Skeletal muscle satellite cell (primary cell): ENCODE data around the gene LSM14A.
"Not testable (repeated sequence)": the region's sequence is repeated elsewhere in the genome, so short reads cannot be mapped to it uniquely, and the experiment has no call there.

ENCODE experiments used
- H3K27me3 ChIP-seq: 2 replicates; pipeline ENCODE4 v1.7.0; 2013; ENCODE audit warnings: low read length; ENCODE audit not compliant: control insufficient read depth, insufficient read depth
- H3K36me3 ChIP-seq: 2 replicates; pipeline ENCODE4 v1.7.0; 2013; ENCODE audit warnings: mild to moderate bottlenecking, control low read depth, low read length; ENCODE audit not compliant: insufficient read depth
- H3K4me1 ChIP-seq: 2 replicates; pipeline ENCODE4 v1.7.0; 2013; ENCODE audit warnings: low read length; ENCODE audit not compliant: control insufficient read depth, insufficient read depth
- H3K4me2 ChIP-seq: 2 replicates; pipeline ENCODE4 v1.7.0; 2013; ENCODE audit warnings: mild to moderate bottlenecking, low read length
- H3K4me3 ChIP-seq: 2 replicates; pipeline ENCODE4 v1.7.0; 2013; ENCODE audit warnings: low read length
- H3K9ac ChIP-seq: 2 replicates; pipeline ENCODE4 v1.7.0; 2013; ENCODE audit warnings: mild to moderate bottlenecking, low read depth, low read length, moderate library complexity
- H3K9me3 ChIP-seq: replicated peaks from 2 replicates; pipeline ENCODE4 v1.7.0; 2013; ENCODE audit warnings: mild to moderate bottlenecking, control low read depth, low read length

LSM14A gene

DNA sequence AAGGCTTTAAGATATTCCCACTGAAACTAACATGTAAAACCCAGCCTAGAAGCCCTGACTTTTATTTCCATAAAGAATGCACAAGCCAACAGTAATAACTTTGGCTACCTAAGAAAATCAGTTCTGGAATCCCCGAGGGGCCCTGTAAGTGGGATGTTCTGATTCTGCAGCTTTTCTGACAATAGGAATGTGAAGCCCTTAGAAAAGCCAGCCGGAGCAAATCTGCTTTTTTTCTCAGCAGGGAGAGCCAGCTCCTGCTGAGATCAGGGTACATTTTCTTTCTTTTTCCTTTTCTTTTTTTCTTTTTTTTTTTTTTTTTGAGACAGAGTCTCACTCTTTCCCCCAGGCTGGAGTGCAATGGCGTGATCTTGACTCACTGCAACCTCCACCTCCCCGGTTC, 74.0 kb downstream of the LSM14A start:
- H3K27me3 ChIP-seq: no peaks in the 10 kb centered on the region
- H3K4me2 ChIP-seq: no peak overlapping the region
- no peaks in the 10 kb centered on the region for H3K9me3 ChIP-seq
- H3K36me3 ChIP-seq: no peaks in the 10 kb centered on the region
- peaks cover 14% of the 10 kb centered on the region for H3K4me1 ChIP-seq
- H3K9ac ChIP-seq: no peak overlapping the region
- no peak overlapping the region for H3K4me3 ChIP-seq

GRCh38 chr19:34248941-34249340, 76.6 kb downstream of the LSM14A start:
- H3K4me1 ChIP-seq: peaks cover 11% of the 10 kb centered on the region
- no peaks in the 10 kb centered on the region for H3K27me3 ChIP-seq
- H3K9me3 ChIP-seq: no peaks in the 10 kb centered on the region
- no peak overlapping the region for H3K4me2 ChIP-seq
- no peak overlapping the region for H3K4me3 ChIP-seq
- H3K9ac ChIP-seq: no peak overlapping the region
- no peaks in the 10 kb centered on the region for H3K36me3 ChIP-seq

GRCh38 chr19:34253167-34253566, 80.9 kb downstream of the LSM14A start:
- H3K9ac ChIP-seq, H3K4me3 ChIP-seq, H3K36me3 ChIP-seq, H3K27me3 ChIP-seq, H3K9me3 ChIP-seq, H3K4me2 ChIP-seq: not testable (repeated sequence)
- peaks cover 16% of the 10 kb centered on the region for H3K4me1 ChIP-seq

DNA sequence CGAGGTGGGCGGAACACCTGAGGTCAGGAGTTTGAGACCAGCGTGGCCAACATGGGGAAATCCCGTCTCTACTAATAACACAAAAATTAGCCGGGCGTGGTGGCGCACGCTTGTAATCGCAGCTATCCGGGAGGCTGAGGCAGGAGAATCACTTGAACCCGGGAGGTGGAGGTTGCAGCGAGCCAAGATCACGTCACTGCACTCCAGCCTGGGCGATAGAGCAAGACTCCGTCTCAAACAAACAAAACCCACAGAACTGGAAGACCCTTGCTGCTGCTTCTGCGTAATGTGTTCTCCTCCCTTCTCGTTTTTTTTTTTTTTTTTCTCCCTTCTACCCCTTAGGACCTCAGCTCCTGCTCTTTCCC, 81.4 kb downstream of the LSM14A start:
- Histone ChIP-seq H3K9ac (peak overlapping the region; percentile 89), H3K4me1 (peaks cover 16% of the 10 kb centered on the region), H3K4me2 (peak overlapping the region; percentile 82), H3K4me3 (peak overlapping the region; percentile 79)
- not testable (repeated sequence) for H3K9me3 ChIP-seq, H3K36me3 ChIP-seq, H3K27me3 ChIP-seq

GRCh38 chr19:34254046-34254697, 81.9 kb downstream of the LSM14A start, which contains the start of gene GARRE1:
TSS of gene GARRE1 (plus strand) at chr19:34254554. CDS start at chr19:34300474, 45,920 bp downstream.
- H3K27me3 ChIP-seq: no peaks in the 10 kb centered on the region
- peaks cover 3% of the 10 kb centered on the region for H3K36me3 ChIP-seq
- peak within 1 kb of the TSS; percentile 84 for H3K4me2 ChIP-seq
- peak within 1 kb of the TSS; percentile 93 for H3K9ac ChIP-seq
- H3K4me3 ChIP-seq: peak within 1 kb of the TSS; percentile 79
- no peaks in the 10 kb centered on the region for H3K9me3 ChIP-seq
- peaks cover 16% of the 10 kb centered on the region for H3K4me1 ChIP-seq

GRCh38 chr19:34254698-34255432, 82.6 kb downstream of the LSM14A start:
- H3K4me1 ChIP-seq: peaks cover 16% of the 10 kb centered on the region
- peak overlapping the region; percentile 84 for H3K4me2 ChIP-seq
- H3K27me3 ChIP-seq: no peaks in the 10 kb centered on the region
- H3K9me3 ChIP-seq: no peaks in the 10 kb centered on the region
- H3K9ac ChIP-seq: peak overlapping the region; percentile 93
- H3K36me3 ChIP-seq: peaks cover 3% of the 10 kb centered on the region
- peak overlapping the region; percentile 79 for H3K4me3 ChIP-seq

DNA sequence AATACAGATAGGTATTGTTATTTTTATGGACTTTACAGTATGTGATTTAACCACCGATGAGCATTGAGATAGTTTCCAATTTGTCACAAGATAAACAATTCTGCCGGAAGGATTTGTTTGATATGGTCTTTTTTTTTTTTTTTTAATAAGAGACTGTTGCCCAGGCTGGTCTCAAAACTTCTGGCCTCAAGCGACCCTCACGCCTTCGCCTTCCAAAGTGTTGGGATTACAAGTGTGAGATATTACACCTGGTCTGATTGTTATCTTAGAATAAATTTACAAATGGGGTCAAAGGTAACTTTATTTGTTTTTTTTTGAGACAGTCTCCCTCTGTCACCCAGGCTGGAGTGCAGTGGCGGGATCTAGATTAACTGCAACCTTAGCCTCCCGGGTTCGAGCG, 83.2 kb downstream of the LSM14A start:
- H3K27me3 ChIP-seq: no peaks in the 10 kb centered on the region

DNA sequence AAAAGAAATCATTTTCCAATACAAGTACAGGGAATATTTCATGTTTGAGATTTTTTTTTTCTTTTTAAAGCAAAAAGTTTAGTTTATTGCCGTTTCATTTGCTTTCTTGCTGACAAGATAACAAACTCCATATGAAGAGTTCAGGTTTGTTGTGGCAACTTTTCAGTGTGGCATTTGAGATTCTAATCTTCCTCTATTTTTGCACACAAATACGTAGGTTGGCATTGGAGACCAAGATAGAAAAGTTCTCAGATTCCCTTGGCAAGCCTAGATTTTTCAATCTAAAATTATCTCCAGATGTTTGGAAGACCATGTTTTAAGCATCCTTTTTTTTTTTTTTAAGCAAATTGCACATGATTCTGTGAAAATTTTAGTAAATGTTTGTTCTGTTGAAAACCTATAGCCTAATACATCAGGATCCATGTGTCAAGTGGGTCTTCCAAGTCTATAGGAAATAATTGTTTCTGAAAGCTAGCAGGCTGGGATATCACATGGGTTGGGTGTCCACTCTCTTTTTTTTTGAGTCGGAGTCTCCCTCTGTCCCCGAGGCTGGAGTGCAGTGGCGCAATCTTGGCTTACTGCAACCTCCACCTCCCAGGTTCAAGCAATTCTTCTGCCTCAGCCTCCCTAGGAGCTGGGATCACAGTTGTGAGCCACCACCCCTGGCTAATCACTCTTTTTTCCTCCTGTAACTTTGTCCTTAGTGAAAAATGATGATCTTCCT, 84.7 kb downstream of the LSM14A start:
- Histone ChIP-seq H3K4me3 (no peak overlapping the region), H3K27me3 (no peaks in the 10 kb centered on the region)

More for the DNA sequence above, 83.2 kb downstream of the LSM14A start:
- peak overlapping the region; percentile 84 for H3K4me2 ChIP-seq
- H3K4me1 ChIP-seq: peaks cover 18% of the 10 kb centered on the region
- peaks cover 3% of the 10 kb centered on the region for H3K36me3 ChIP-seq
- no peaks in the 10 kb centered on the region for H3K9me3 ChIP-seq
- H3K9ac ChIP-seq: peak overlapping the region; percentile 93
- H3K4me3 ChIP-seq: peak overlapping the region; percentile 79

GRCh38 chr19:34257559-34257924, 85.2 kb downstream of the LSM14A start:
- H3K9me3 ChIP-seq: no peaks in the 10 kb centered on the region
- H3K4me2 ChIP-seq: no peak overlapping the region
- H3K36me3 ChIP-seq: peaks cover 3% of the 10 kb centered on the region
- H3K4me3 ChIP-seq: no peak overlapping the region
- H3K4me1 ChIP-seq: peaks cover 30% of the 10 kb centered on the region
- H3K27me3 ChIP-seq: no peaks in the 10 kb centered on the region
- no peak overlapping the region for H3K9ac ChIP-seq

More for the DNA sequence above, 84.7 kb downstream of the LSM14A start:
- Histone ChIP-seq H3K36me3 (peaks cover 3% of the 10 kb centered on the region), H3K9ac (no peak overlapping the region), H3K9me3 (no peaks in the 10 kb centered on the region), H3K4me1 (peaks cover 30% of the 10 kb centered on the region), H3K4me2 (no peak overlapping the region)

- H3K9me3 ChIP-seq: no peaks in the 10 kb centered on the region
- peaks cover 26% of the 10 kb centered on the region for H3K4me1 ChIP-seq
- no peak overlapping the region for H3K4me2 ChIP-seq
- peaks cover 3% of the 10 kb centered on the region for H3K36me3 ChIP-seq
- no peak overlapping the region for H3K9ac ChIP-seq
- H3K27me3 ChIP-seq: no peaks in the 10 kb centered on the region
- no peak overlapping the region for H3K4me3 ChIP-seq
Observed at GRCh38 chr19:34259367-34260095, 87.2 kb downstream of the LSM14A start.

- Histone ChIP-seq H3K9me3 (no peaks in the 10 kb centered on the region), H3K4me1 (peaks cover 24% of the 10 kb centered on the region), H3K4me3 (peak overlapping the region; percentile 12), H3K36me3 (peaks cover 3% of the 10 kb centered on the region), H3K27me3 (no peaks in the 10 kb centered on the region), H3K9ac (peak overlapping the region; percentile 25), H3K4me2 (peak overlapping the region; percentile 60)
Observed at GRCh38 chr19:34260771-34261173, 88.5 kb downstream of the LSM14A start.
